Choroid plexus epithelial cell (primary cell): Measurements from ENCODE around the gene ZGPAT.

Source experiments
- DNase-seq: peaks from one replicate; pipeline ENCODE4 v3.0.0-alpha.2; 2010; ENCODE audit warnings: low read depth
- H3K4me3 ChIP-seq: 2 replicates; pipeline ENCODE4 v1.5.1; 2011; ENCODE audit warnings: low read depth, mild to moderate bottlenecking, control low read depth, low read length, moderate library complexity
- TF ChIP-seq, protein P1 (sequence below): conservative IDR thresholded peaks from 2 replicates; pipeline ENCODE4 v1.5.1; 2011; ENCODE audit warnings: low read depth, mild to moderate bottlenecking, control low read depth, inconsistent platforms, low read length, moderate library complexity

The ZGPAT gene

GRCh38 chr20:63745961-63746731, 38.3 kb downstream of the ZGPAT start:
- TF ChIP-seq, protein P1, sequence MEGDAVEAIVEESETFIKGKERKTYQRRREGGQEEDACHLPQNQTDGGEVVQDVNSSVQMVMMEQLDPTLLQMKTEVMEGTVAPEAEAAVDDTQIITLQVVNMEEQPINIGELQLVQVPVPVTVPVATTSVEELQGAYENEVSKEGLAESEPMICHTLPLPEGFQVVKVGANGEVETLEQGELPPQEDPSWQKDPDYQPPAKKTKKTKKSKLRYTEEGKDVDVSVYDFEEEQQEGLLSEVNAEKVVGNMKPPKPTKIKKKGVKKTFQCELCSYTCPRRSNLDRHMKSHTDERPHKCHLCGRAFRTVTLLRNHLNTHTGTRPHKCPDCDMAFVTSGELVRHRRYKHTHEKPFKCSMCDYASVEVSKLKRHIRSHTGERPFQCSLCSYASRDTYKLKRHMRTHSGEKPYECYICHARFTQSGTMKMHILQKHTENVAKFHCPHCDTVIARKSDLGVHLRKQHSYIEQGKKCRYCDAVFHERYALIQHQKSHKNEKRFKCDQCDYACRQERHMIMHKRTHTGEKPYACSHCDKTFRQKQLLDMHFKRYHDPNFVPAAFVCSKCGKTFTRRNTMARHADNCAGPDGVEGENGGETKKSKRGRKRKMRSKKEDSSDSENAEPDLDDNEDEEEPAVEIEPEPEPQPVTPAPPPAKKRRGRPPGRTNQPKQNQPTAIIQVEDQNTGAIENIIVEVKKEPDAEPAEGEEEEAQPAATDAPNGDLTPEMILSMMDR: no peak
- DNase-seq: no peak
- no peak overlapping the region for H3K4me3 ChIP-seq

GRCh38 chr20:63746751-63747315, 39.0 kb downstream of the ZGPAT start:
- TF ChIP-seq, protein P1: no peak
- DNase-seq: no peak
- H3K4me3 ChIP-seq: no peak overlapping the region

- H3K4me3 ChIP-seq: no peak overlapping the region
- TF ChIP-seq, protein P1: no peak
- DNase-seq: no peak
Observed at GRCh38 chr20:63747622-63748069, 39.8 kb downstream of the ZGPAT start.

DNA sequence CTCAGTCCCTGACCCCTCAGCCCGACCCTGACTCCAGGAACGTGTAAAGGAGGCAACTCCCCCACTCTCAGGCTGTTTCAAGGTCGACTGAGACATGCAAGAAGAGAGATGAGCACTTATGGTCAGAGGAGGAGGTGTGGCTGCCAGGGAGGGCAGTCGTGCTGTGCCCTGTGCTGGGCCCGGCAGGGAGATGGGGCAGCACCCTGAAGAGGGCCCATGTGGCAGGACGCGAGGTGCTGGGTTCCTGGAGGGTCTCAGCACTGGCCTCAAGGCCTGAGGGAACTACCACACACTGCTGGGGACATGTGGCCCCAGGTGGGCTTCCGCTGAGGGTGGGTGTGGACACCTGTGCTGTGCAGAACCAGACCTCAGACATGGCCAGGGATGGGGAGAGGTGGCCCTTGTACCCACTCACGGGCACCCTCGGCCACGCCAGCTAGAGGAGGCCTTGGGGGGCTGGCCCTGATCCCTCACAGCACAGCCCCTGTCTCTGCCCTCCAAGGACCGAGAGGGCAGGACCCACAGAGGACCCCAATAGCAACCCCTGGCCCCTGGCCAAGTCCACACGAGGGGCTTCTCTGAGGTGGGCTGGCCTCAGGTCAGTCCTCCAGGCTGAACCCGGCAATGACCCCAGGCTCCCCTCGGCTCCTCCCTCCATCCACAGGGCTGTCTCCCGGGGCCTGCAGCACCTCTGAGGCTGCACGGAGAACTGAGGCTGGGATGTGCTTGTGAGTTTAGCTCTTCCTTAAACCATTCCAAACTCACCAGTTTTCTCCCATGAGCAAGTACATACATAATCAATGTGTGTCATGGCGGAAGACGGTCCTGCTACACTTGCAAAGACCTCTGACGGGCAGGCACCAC, 40.5 kb downstream of the ZGPAT start:
- no peak for DNase-seq
- no peak overlapping the region for H3K4me3 ChIP-seq
- TF ChIP-seq, protein P1: no peak

- H3K4me3 ChIP-seq: no peak overlapping the region
- TF ChIP-seq, protein P1: no peak
- no peak for DNase-seq
Observed at GRCh38 chr20:63748934-63749270, 41.1 kb downstream of the ZGPAT start.

GRCh38 chr20:63749597-63750508, 42.0 kb downstream of the ZGPAT start:
- H3K4me3 ChIP-seq: no peak overlapping the region
- no peak for DNase-seq
- TF ChIP-seq, protein P1: no peak
